ENCODE data around the gene TNFRSF19.
A peak's percentile ranks its signal among the peaks of the same experiment; 100 is the strongest.
"Not testable (repeated sequence)": the region's sequence is repeated elsewhere in the genome, so short reads cannot be mapped to it uniquely, and the experiment has no call there.

TNFRSF19 gene

GRCh38 chr13:23579072-23579895, 9.1 kb downstream of the TNFRSF19 start:
- DNase-seq (ENCODE audit: insufficient read length, low spot score), result peak; percentile 68
- no peak; the same call in 1 of the 2 replicates for TF ChIP-seq POLR2A (IDR thresholded peaks at IDR 0.05; ENCODE audit: low read depth, low read length)
- no peak for FAIRE-seq

- DNase-seq (ENCODE audit: insufficient read length, low spot score), result no peak
- TF ChIP-seq POLR2A (IDR thresholded peaks at IDR 0.05; ENCODE audit: low read depth, low read length), result no peak
- no peak for FAIRE-seq
Observed at GRCh38 chr13:23579896-23580683, 9.9 kb downstream of the TNFRSF19 start.

- DNase-seq (ENCODE audit: insufficient read length, low spot score) (no peak), FAIRE-seq (no peak)
Observed at GRCh38 chr13:23580684-23581060, 10.5 kb downstream of the TNFRSF19 start.

GRCh38 chr13:23583491-23583890, 13.3 kb downstream of the TNFRSF19 start:
- no peak for TF ChIP-seq POLR2A (IDR thresholded peaks at IDR 0.05; ENCODE audit: low read depth, low read length)
- DNase-seq (ENCODE audit: insufficient read length, low spot score) (no peak), FAIRE-seq (no peak)

More at GRCh38 chr13:23580684-23581060, 10.5 kb downstream of the TNFRSF19 start:
- no peak for TF ChIP-seq POLR2A (IDR thresholded peaks at IDR 0.05; ENCODE audit: low read depth, low read length)

GRCh38 chr13:23584275-23584674, 14.1 kb downstream of the TNFRSF19 start:
- TF ChIP-seq POLR2A (IDR thresholded peaks at IDR 0.05; ENCODE audit: low read depth, low read length), result no peak
- FAIRE-seq, result no peak
- no peak for DNase-seq (ENCODE audit: insufficient read length, low spot score)

- no peak for TF ChIP-seq POLR2A (IDR thresholded peaks at IDR 0.05; ENCODE audit: low read depth, low read length)
- FAIRE-seq (no peak), DNase-seq (ENCODE audit: insufficient read length, low spot score) (no peak)
Observed at GRCh38 chr13:23586336-23586735, 16.1 kb downstream of the TNFRSF19 start.

- TF ChIP-seq POLR2A (IDR thresholded peaks at IDR 0.05; ENCODE audit: low read depth, low read length), result no peak
- FAIRE-seq, result no peak
Observed at GRCh38 chr13:23588666-23589065, 18.5 kb downstream of the TNFRSF19 start.

GRCh38 chr13:23592596-23592995, 22.4 kb downstream of the TNFRSF19 start:
- no peak for TF ChIP-seq POLR2A (IDR thresholded peaks at IDR 0.05; ENCODE audit: low read depth, low read length)
- DNase-seq (ENCODE audit: insufficient read length, low spot score), result no peak
- FAIRE-seq, result no peak

More at GRCh38 chr13:23588666-23589065, 18.5 kb downstream of the TNFRSF19 start:
- DNase-seq (ENCODE audit: insufficient read length, low spot score), result no peak

GRCh38 chr13:23593148-23593547, 22.9 kb downstream of the TNFRSF19 start:
- no peak for DNase-seq (ENCODE audit: insufficient read length, low spot score)
- TF ChIP-seq POLR2A (IDR thresholded peaks at IDR 0.05; ENCODE audit: low read depth, low read length), result no peak
- FAIRE-seq, result no peak

- FAIRE-seq; DNase-seq (ENCODE audit: insufficient read length, low spot score): not testable (repeated sequence)
Observed at GRCh38 chr13:23594290-23594689, 24.1 kb downstream of the TNFRSF19 start.

- FAIRE-seq (no peak), DNase-seq (ENCODE audit: insufficient read length, low spot score) (no peak)
- TF ChIP-seq POLR2A (IDR thresholded peaks at IDR 0.05; ENCODE audit: low read depth, low read length), result no peak
Observed at GRCh38 chr13:23598369-23598768, 28.2 kb downstream of the TNFRSF19 start.

- DNase-seq (ENCODE audit: insufficient read length, low spot score) (no peak), FAIRE-seq (no peak)
- TF ChIP-seq POLR2A (IDR thresholded peaks at IDR 0.05; ENCODE audit: low read depth, low read length), result no peak
Observed at GRCh38 chr13:23599083-23599925, 29.1 kb downstream of the TNFRSF19 start.

GRCh38 chr13:23600100-23600499, 29.9 kb downstream of the TNFRSF19 start:
- DNase-seq (ENCODE audit: insufficient read length, low spot score) (no peak), FAIRE-seq (no peak)
- no peak for TF ChIP-seq POLR2A (IDR thresholded peaks at IDR 0.05; ENCODE audit: low read depth, low read length)

GRCh38 chr13:23600534-23600933, 30.3 kb downstream of the TNFRSF19 start:
- TF ChIP-seq POLR2A (IDR thresholded peaks at IDR 0.05; ENCODE audit: low read depth, low read length), result no peak
- DNase-seq (ENCODE audit: insufficient read length, low spot score) (no peak), FAIRE-seq (no peak)

Data from H54 (cell line).